MCF 10A (cell line): ENCODE measurements around the gene FAM237B. TPM values are rescaled to one million over a fixed set of nuclear protein-coding genes. Genes with fewer than 3 reads are reported as not detected.
A peak's percentile ranks its signal among the peaks of the same experiment; 100 is the strongest.

Experiments used
- BruUV-seq: library from RNA; stranded (reverse); fragments of 400-500 nt; replicated peaks from 2 replicates; lab custom pipeline; 2021; lab: Mats Ljungman, UMichigan
- CTCF ChIA-PET: fragments of 300-600 bp; sonication (Branson Sonifier 250); formaldehyde crosslinking; extraction: SDS; loops from one replicate; lab custom pipeline; 2021; ENCODE audit warnings: antibody characterized with exemption, inconsistent platforms; lab: Yijun Ruan, JAX
- POLR2A ChIA-PET: fragments of 300-600, 350-650 bp; sonication (Branson Sonifier 250); formaldehyde crosslinking; extraction: SDS; loops from one replicate; lab custom pipeline; 2020; ENCODE audit warnings: antibody characterized with exemption, inconsistent platforms; lab: Yijun Ruan, JAX
- DNase-seq: peaks from one replicate; pipeline ENCODE4 v3.0.0-alpha.2; 2018; ENCODE audit not compliant: unreplicated experiment
- H3K27ac Mint-ChIP-seq: one replicate; pipeline ENCODE4 v1.8.0; 2022; ENCODE audit warnings: mild to moderate bottlenecking, low read depth, mixed read lengths; ENCODE audit not compliant: unreplicated experiment
- H3K27me3 Mint-ChIP-seq: one replicate; pipeline ENCODE4 v1.8.0; 2022; ENCODE audit warnings: mixed read lengths; ENCODE audit not compliant: insufficient read depth, unreplicated experiment
- H3K36me3 Mint-ChIP-seq: one replicate; pipeline ENCODE4 v1.8.0; 2022; ENCODE audit warnings: mild to moderate bottlenecking, moderate library complexity, mixed read lengths; ENCODE audit not compliant: insufficient read depth, unreplicated experiment
- H3K4me1 Mint-ChIP-seq: one replicate; pipeline ENCODE4 v1.8.0; 2022; ENCODE audit warnings: mixed read lengths; ENCODE audit not compliant: insufficient read depth, unreplicated experiment
- H3K4me3 Mint-ChIP-seq: one replicate; pipeline ENCODE4 v1.8.0; 2022; ENCODE audit warnings: mild to moderate bottlenecking, moderate library complexity, mixed read lengths; ENCODE audit not compliant: unreplicated experiment
- H3K9me3 Mint-ChIP-seq: one replicate; pipeline ENCODE4 v1.8.0; 2022; ENCODE audit warnings: mixed read lengths; ENCODE audit not compliant: unreplicated experiment
- intact Hi-C: fragments of 100-400 bp; cut with micrococcal nuclease; formaldehyde crosslinking; loops from 2 replicates; pipeline ENCODE4 v1.14.1; 2022
- total RNA-seq: library from RNA; stranded (reverse); gene quantifications from 2 replicates; pipeline ENCODE4 v1.2.3, GENCODE V29; 2022
- TF ChIP-seq, protein P1 (sequence below): fragments of 200-600 bp; IDR thresholded peaks from one replicate; pipeline ENCODE4 v1.8.0; 2022; ENCODE audit warnings: antibody characterized with exemption, mild to moderate bottlenecking; ENCODE audit not compliant: unreplicated experiment

FAM237B gene
- total RNA-seq, 1 experiment from 2014 or later = not detected

GRCh38 chr7:90271753-90272152, 49.4 kb downstream of the FAM237B start:
- TF ChIP-seq, protein P1, sequence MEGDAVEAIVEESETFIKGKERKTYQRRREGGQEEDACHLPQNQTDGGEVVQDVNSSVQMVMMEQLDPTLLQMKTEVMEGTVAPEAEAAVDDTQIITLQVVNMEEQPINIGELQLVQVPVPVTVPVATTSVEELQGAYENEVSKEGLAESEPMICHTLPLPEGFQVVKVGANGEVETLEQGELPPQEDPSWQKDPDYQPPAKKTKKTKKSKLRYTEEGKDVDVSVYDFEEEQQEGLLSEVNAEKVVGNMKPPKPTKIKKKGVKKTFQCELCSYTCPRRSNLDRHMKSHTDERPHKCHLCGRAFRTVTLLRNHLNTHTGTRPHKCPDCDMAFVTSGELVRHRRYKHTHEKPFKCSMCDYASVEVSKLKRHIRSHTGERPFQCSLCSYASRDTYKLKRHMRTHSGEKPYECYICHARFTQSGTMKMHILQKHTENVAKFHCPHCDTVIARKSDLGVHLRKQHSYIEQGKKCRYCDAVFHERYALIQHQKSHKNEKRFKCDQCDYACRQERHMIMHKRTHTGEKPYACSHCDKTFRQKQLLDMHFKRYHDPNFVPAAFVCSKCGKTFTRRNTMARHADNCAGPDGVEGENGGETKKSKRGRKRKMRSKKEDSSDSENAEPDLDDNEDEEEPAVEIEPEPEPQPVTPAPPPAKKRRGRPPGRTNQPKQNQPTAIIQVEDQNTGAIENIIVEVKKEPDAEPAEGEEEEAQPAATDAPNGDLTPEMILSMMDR = no peak
- H3K4me3 Mint-ChIP-seq = no peak overlapping the region
- POLR2A ChIA-PET = no interaction called here
- H3K36me3 Mint-ChIP-seq = no peaks in the 10 kb centered on the region
- H3K9me3 Mint-ChIP-seq = no peaks in the 10 kb centered on the region
- no peaks in the 10 kb centered on the region for H3K4me1 Mint-ChIP-seq
- CTCF ChIA-PET = interaction anchor here (0.8 to 0.9 kb wide), 2 partner anchors 60 to 157 kb away, joined by 3 read pairs; partner anchors contain the start of gene STEAP2
- H3K27me3 Mint-ChIP-seq = no peaks in the 10 kb centered on the region
- DNase-seq = peak; percentile 1
- BruUV-seq = no TSS peak
- intact Hi-C loops = no loop called here
- H3K27ac Mint-ChIP-seq = no peak overlapping the region

GRCh38 chr7:90270431-90271178, 50.5 kb downstream of the FAM237B start:
- no peak overlapping the region for H3K4me3 Mint-ChIP-seq
- intact Hi-C loops = no loop called here
- no peaks in the 10 kb centered on the region for H3K36me3 Mint-ChIP-seq
- DNase-seq = no peak
- no peaks in the 10 kb centered on the region for H3K27me3 Mint-ChIP-seq
- H3K9me3 Mint-ChIP-seq = no peaks in the 10 kb centered on the region
- no peaks in the 10 kb centered on the region for H3K4me1 Mint-ChIP-seq
- H3K27ac Mint-ChIP-seq = no peak overlapping the region
- CTCF ChIA-PET = no interaction called here
- TF ChIP-seq, protein P1 = no peak
- BruUV-seq = no TSS peak
- POLR2A ChIA-PET = interaction anchor here (0.7 kb wide), 1 partner anchor 143 kb away, joined by 4 read pairs; no protein-coding TSS in a partner anchor

- no peaks in the 10 kb centered on the region for H3K4me1 Mint-ChIP-seq
- POLR2A ChIA-PET = no interaction called here
- CTCF ChIA-PET = interaction anchor here (0.7 to 3.0 kb wide), 3 partner anchors 116 to 163 kb away, joined by 3 to 10 read pairs (median 3); partner anchors contain the start of gene STEAP1
- no peak overlapping the region for H3K27ac Mint-ChIP-seq
- TF ChIP-seq, protein P1 = no peak
- H3K27me3 Mint-ChIP-seq = no peaks in the 10 kb centered on the region
- intact Hi-C loops = no loop called here
- no peak overlapping the region for H3K4me3 Mint-ChIP-seq
- BruUV-seq = no TSS peak
- H3K36me3 Mint-ChIP-seq = no peaks in the 10 kb centered on the region
- no peak for DNase-seq
- H3K9me3 Mint-ChIP-seq = no peaks in the 10 kb centered on the region
Observed at GRCh38 chr7:90269163-90269562, 51.9 kb downstream of the FAM237B start.

- H3K27ac Mint-ChIP-seq = no peak overlapping the region
- intact Hi-C loops = no loop called here
- CTCF ChIA-PET = interaction anchor here (0.7 to 3.0 kb wide), 4 partner anchors 14 to 194 kb away, joined by 3 to 10 read pairs (median 4); partner anchors contain the start of gene STEAP1
Observed at GRCh38 chr7:90267263-90267858, 53.7 kb downstream of the FAM237B start.

More at GRCh38 chr7:90267263-90267858, 53.7 kb downstream of the FAM237B start:
- no TSS peak for BruUV-seq
- Mint-ChIP-seq H3K27me3 (no peaks in the 10 kb centered on the region), H3K4me3 (no peak overlapping the region), H3K9me3 (no peaks in the 10 kb centered on the region), H3K36me3 (no peaks in the 10 kb centered on the region), H3K4me1 (no peaks in the 10 kb centered on the region)
- POLR2A ChIA-PET = no interaction called here
- TF ChIP-seq, protein P1 = no peak
- peak; percentile 0 for DNase-seq
